H9 (cell line): ENCODE results near the gene LAMB4. TPM values are rescaled to one million over a fixed set of nuclear protein-coding genes. Genes with fewer than 3 reads are reported as not detected.

Experiments used
- DNase-seq: peaks from one replicate; pipeline ENCODE4 v3.0.0-alpha.2; 2017
- H2AFZ ChIP-seq: one replicate; pipeline ENCODE4 v1.6.1; 2013; ENCODE audit warnings: mild to moderate bottlenecking, low read length, control low read depth, moderate library complexity
- H2AK5ac ChIP-seq: 2 replicates; pipeline ENCODE4 v1.6.1; 2013; ENCODE audit warnings: low read length, control low read depth, mixed read lengths; ENCODE audit not compliant: insufficient read length
- H2BK120ac ChIP-seq: one replicate; pipeline ENCODE4 v1.6.1; 2013; ENCODE audit warnings: low read depth, mild to moderate bottlenecking, low read length, control low read depth, inconsistent platforms; ENCODE audit not compliant: poor library complexity, severe bottlenecking
- H2BK12ac ChIP-seq: 2 replicates; pipeline ENCODE4 v1.6.1; 2013; ENCODE audit warnings: low read length, control low read depth, mixed read lengths, low read depth; ENCODE audit not compliant: insufficient read length
- H2BK15ac ChIP-seq: 2 replicates; pipeline ENCODE4 v1.6.1; 2013; ENCODE audit warnings: low read depth, low read length, control low read depth
- H2BK20ac ChIP-seq: one replicate; pipeline ENCODE4 v1.6.1; 2013; ENCODE audit warnings: low read depth, mild to moderate bottlenecking, low read length, control low read depth, inconsistent platforms; ENCODE audit not compliant: poor library complexity, severe bottlenecking
- H2BK5ac ChIP-seq: 2 replicates; pipeline ENCODE4 v1.6.1; 2013; ENCODE audit warnings: low read length, control low read depth, mixed read lengths; ENCODE audit not compliant: insufficient read length
- H3K14ac ChIP-seq: 2 replicates; pipeline ENCODE4 v1.6.1; 2013; ENCODE audit warnings: low read length, control low read depth; ENCODE audit not compliant: insufficient read depth
- H3K18ac ChIP-seq: 2 replicates; pipeline ENCODE4 v1.6.1; 2013; ENCODE audit warnings: low read depth, mild to moderate bottlenecking, mixed read lengths, low read length, control low read depth; ENCODE audit not compliant: insufficient read length
- H3K23ac ChIP-seq: 2 replicates; pipeline ENCODE4 v1.6.1; 2013; ENCODE audit warnings: low read length, control low read depth, mixed read lengths, low read depth; ENCODE audit not compliant: insufficient read length
- H3K23me2 ChIP-seq: 2 replicates; pipeline ENCODE4 v1.6.1; 2013; ENCODE audit warnings: low read depth, mild to moderate bottlenecking, mixed read lengths, low read length, control low read depth; ENCODE audit not compliant: insufficient read length, poor library complexity, severe bottlenecking
- H3K27ac ChIP-seq: 2 replicates; pipeline ENCODE4 v1.5.1; 2013; ENCODE audit warnings: low read length, control low read depth, mixed read lengths, low read depth; ENCODE audit not compliant: insufficient read length
- H3K27me3 ChIP-seq: 2 replicates; pipeline ENCODE4 v1.6.1; 2013; ENCODE audit warnings: low read length, control low read depth, inconsistent platforms; ENCODE audit not compliant: insufficient read depth
- H3K4ac ChIP-seq: 2 replicates; pipeline ENCODE4 v1.6.1; 2013; ENCODE audit warnings: low read depth, mild to moderate bottlenecking, control low read depth, inconsistent platforms, low read length, moderate library complexity
- H3K4me1 ChIP-seq: 2 replicates; pipeline ENCODE4 v1.6.1; 2013; ENCODE audit warnings: low read length, control low read depth, inconsistent platforms; ENCODE audit not compliant: insufficient read depth
- H3K4me2 ChIP-seq: 2 replicates; pipeline ENCODE4 v1.6.1; 2013; ENCODE audit warnings: low read length, control low read depth, mixed read lengths; ENCODE audit not compliant: insufficient read length, insufficient read depth
- H3K56ac ChIP-seq: 2 replicates; pipeline ENCODE4 v1.6.1; 2013; ENCODE audit warnings: low read depth, mild to moderate bottlenecking, mixed read lengths, low read length, control low read depth; ENCODE audit not compliant: insufficient read length
- H3K79me1 ChIP-seq: 2 replicates; pipeline ENCODE4 v1.6.1; 2013; ENCODE audit warnings: low read depth, mild to moderate bottlenecking, moderate library complexity, low read length, control low read depth, inconsistent platforms; ENCODE audit not compliant: insufficient read depth, poor library complexity, severe bottlenecking
- H3K79me2 ChIP-seq: 2 replicates; pipeline ENCODE4 v1.6.1; 2013; ENCODE audit warnings: low read length, control low read depth, inconsistent platforms; ENCODE audit not compliant: insufficient read depth
- H3K9ac ChIP-seq: 2 replicates; pipeline ENCODE4 v1.6.1; 2013; ENCODE audit warnings: low read length, control low read depth, mixed read lengths; ENCODE audit not compliant: insufficient read length; ENCODE audit errors: extremely low read depth
- H3K9me3 ChIP-seq: one replicate; pipeline ENCODE4 v1.6.1; 2013; ENCODE audit warnings: low read depth, low read length, inconsistent platforms; ENCODE audit not compliant: control insufficient read depth
- H3T11ph ChIP-seq: one replicate; pipeline ENCODE4 v1.6.1; 2013; ENCODE audit warnings: mild to moderate bottlenecking, low read length, control low read depth, inconsistent platforms
- H4K20me1 ChIP-seq: one replicate; pipeline ENCODE4 v1.6.1; 2013; ENCODE audit not compliant: control insufficient read depth, insufficient read length, insufficient read depth
- H4K5ac ChIP-seq: 2 replicates; pipeline ENCODE4 v1.6.1; 2013; ENCODE audit warnings: low read depth, mild to moderate bottlenecking, mixed read lengths, low read length, control low read depth; ENCODE audit not compliant: insufficient read length
- H4K8ac ChIP-seq: replicated peaks from 2 replicates; pipeline ENCODE4 v1.6.1; 2013; ENCODE audit warnings: low read length, control low read depth, mixed read lengths, low read depth; ENCODE audit not compliant: insufficient read length
- H4K91ac ChIP-seq: 2 replicates; pipeline ENCODE4 v1.6.1; 2013; ENCODE audit warnings: low read depth, mild to moderate bottlenecking, moderate library complexity, mixed read lengths, low read length, control low read depth; ENCODE audit not compliant: insufficient read length
- H3K27ac Mint-ChIP-seq, 3 experiments: 2 replicates in 2 of 3; 3 replicates in 1 of 3; pipeline ENCODE4 v1.8.0; 2020 to 2021; ENCODE audit warnings: mixed read lengths in 3 of 3, mild to moderate bottlenecking in 1 of 3, moderate library complexity in 1 of 3
- H3K27me3 Mint-ChIP-seq: 2 replicates; pipeline ENCODE4 v1.8.0; 2021; ENCODE audit warnings: low read depth, mild to moderate bottlenecking, moderate library complexity, mixed read lengths
- H3K36me3 Mint-ChIP-seq, 3 experiments: 2 replicates in 2 of 3; 3 replicates in 1 of 3; pipeline ENCODE4 v1.8.0; 2020 to 2021; ENCODE audit warnings: low read depth in 3 of 3, mixed read lengths in 3 of 3; ENCODE audit not compliant: insufficient read depth in 1 of 3
- H3K4me1 Mint-ChIP-seq, 2 experiments: 2 replicates each; pipeline ENCODE4 v1.8.0; 2020; ENCODE audit warnings: mixed read lengths in 2 of 2
- H3K4me3 Mint-ChIP-seq, 2 experiments: 2 replicates in 1 of 2; 3 replicates in 1 of 2; pipeline ENCODE4 v1.8.0; 2020 to 2021; ENCODE audit warnings: mild to moderate bottlenecking in 2 of 2, mixed read lengths in 2 of 2, moderate library complexity in 1 of 2
- H3K9me3 Mint-ChIP-seq, 2 experiments: 2 replicates in 1 of 2; 3 replicates in 1 of 2; pipeline ENCODE4 v1.8.0; 2020; ENCODE audit warnings: mild to moderate bottlenecking in 2 of 2, mixed read lengths in 2 of 2, moderate library complexity in 1 of 2
- CTCF ChIP-seq: fragments of 200-600 bp; sonication (generic); conservative IDR thresholded peaks from 3 replicates; pipeline ENCODE4 v1.8.0; 2021; ENCODE audit warnings: antibody characterized with exemption, mild to moderate bottlenecking
- WGBS: extraction: QIAGEN DNeasy Blood & Tissue Kit; methylation state at CpG from one replicate; pipeline ENCODE4 v1.1.7; 2013; ENCODE audit warnings: missing lambda C conversion rate, low lambda C conversion rate, mixed read lengths; ENCODE audit not compliant: insufficient read length; ENCODE audit errors: extremely low coverage; 5-methylcytosine and 5-hydroxymethylcytosine counted together
- total RNA-seq: library from RNA; stranded (reverse); gene quantifications from 2 replicates; pipeline ENCODE4 v1.2.1, GENCODE V29; 2021

Gene LAMB4
- total RNA-seq, 1 experiment from 2014 or later, result not detected

- Histone ChIP-seq H3K56ac (no peak overlapping the region), H3K4ac (no peak overlapping the region), H3K27me3 (no peaks in the 10 kb centered on the region), H2BK15ac (no peak overlapping the region), H3K4me2 (no peak overlapping the region), H4K20me1 (no peaks in the 10 kb centered on the region), H2BK20ac (no peak overlapping the region), H2BK120ac (no peak overlapping the region), H2BK5ac (no peak overlapping the region), H3K18ac (no peak overlapping the region), H4K91ac (no peak overlapping the region), H2AFZ (no peak overlapping the region), H3K9ac (no peak overlapping the region), H3K4me1 (no peaks in the 10 kb centered on the region), H4K5ac (no peak overlapping the region), H4K8ac (no peak overlapping the region), H3T11ph (no peak overlapping the region), H3K9me3 (no peaks in the 10 kb centered on the region), H3K79me1 (no peaks in the 10 kb centered on the region), H2AK5ac (no peak overlapping the region), H3K14ac (no peak overlapping the region), H3K23me2 (no peaks in the 10 kb centered on the region), H2BK12ac (no peak overlapping the region), H3K79me2 (no peaks in the 10 kb centered on the region), H3K27ac (no peak overlapping the region), H3K23ac (no peak overlapping the region)
- TF ChIP-seq CTCF, result no peak
- no CpG with 5 or more reads among the region's 3 CpGs for WGBS
- Mint-ChIP-seq H3K36me3 (no peaks in the 10 kb centered on the region), H3K4me1 (no peaks in the 10 kb centered on the region), H3K4me3 (no peak overlapping the region), H3K27me3 (no peaks in the 10 kb centered on the region; the same call in 1 of the 2 replicates), H3K27ac (no peak overlapping the region), H3K9me3 (no peaks in the 10 kb centered on the region)
- no peak for DNase-seq
Measured at GRCh38 chr7:108120196-108120595, 10.0 kb downstream of the LAMB4 start.
